Measurements from ENCODE around the gene HAUS8.

GRCh38 chr19:17045907-17046502 lies 29.2 kb downstream of the HAUS8 start:
- TF ChIP-seq CTCF (IDR thresholded peaks at IDR 0.05; ENCODE audit: low read depth, low read length) = no peak
- no peak for TF ChIP-seq EZH2phosphoT487 (IDR thresholded peaks at IDR 0.05; ENCODE audit: low read depth)

Data from OCI-LY3 (cell line).